Effector memory CD8-positive, alpha-beta T cell (primary cell): Measurements from ENCODE around the gene YBX2.

Experiments used
- ATAC-seq: fragments of 150-1000 bp; cut with Tn5 transposase; replicated peaks from 2 replicates; pipeline ENCODE4 v1.10.0; 2021; ENCODE audit warnings: mild to moderate bottlenecking, moderate library complexity
- DNase-seq, 3 experiments: peaks; one replicate each; pipeline ENCODE4 v3.0.0; 2021
- H3K27ac Mint-ChIP-seq, 2 donors: one replicate each; pipeline ENCODE4 v1.8.0; 2022; ENCODE audit warnings: mild to moderate bottlenecking in 2 of 2, mixed read lengths in 2 of 2, moderate library complexity in 2 of 2
- H3K27me3 Mint-ChIP-seq, 2 donors: one replicate each; pipeline ENCODE4 v1.8.0; 2022; ENCODE audit warnings: mixed read lengths in 2 of 2
- H3K36me3 Mint-ChIP-seq: one replicate; pipeline ENCODE4 v1.8.0; 2022; ENCODE audit warnings: mild to moderate bottlenecking, moderate library complexity, mixed read lengths; ENCODE audit not compliant: insufficient read depth
- H3K4me1 Mint-ChIP-seq, 2 donors: one replicate each; pipeline ENCODE4 v1.8.0; 2022; ENCODE audit warnings: low read depth in 2 of 2, mixed read lengths in 2 of 2
- H3K4me3 Mint-ChIP-seq, 2 donors: one replicate each; pipeline ENCODE4 v1.8.0; 2022; ENCODE audit warnings: mild to moderate bottlenecking in 2 of 2, mixed read lengths in 2 of 2, moderate library complexity in 2 of 2
- H3K9me3 Mint-ChIP-seq, 2 donors: one replicate each; pipeline ENCODE4 v1.8.0; 2022; ENCODE audit warnings: mixed read lengths in 2 of 2

The YBX2 gene

DNA sequence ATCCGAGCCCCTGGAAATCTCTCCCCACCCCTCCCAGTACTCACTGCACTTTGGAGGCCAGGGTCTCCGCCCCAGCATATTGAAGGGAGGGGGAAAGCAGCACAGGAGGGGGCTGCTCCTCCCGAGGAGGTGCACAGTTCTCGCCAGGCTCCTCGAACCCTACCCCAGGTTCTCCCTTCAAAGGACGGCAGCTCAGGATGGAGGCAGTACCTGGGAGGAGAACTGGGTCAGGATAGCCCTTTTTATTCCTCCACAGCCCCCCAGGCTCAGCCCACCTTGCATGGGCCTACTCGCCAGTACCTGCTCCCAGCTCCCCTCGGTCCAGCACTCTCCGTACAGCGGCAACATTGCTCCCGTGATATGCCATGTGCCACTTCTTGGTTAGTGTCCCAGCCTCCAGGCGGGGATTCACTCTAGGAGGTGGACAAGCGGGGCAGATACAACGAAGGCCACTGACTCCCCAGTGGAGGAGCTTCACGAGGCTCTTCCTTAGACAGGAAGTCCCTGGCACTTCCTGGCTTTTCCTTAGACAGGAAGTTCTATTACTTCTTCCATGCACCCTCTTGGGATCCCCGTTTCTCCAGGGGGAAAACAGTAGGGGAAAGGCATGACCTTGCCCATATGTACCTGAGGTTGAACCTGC, 22.8 kb upstream of the YBX2 start:
- Mint-ChIP-seq H3K27ac (peak overlapping the region in 1 of 2 donors; percentile 85), H3K4me3 (peak overlapping the region in 1 of 2 donors; percentile 65), H3K4me1 (peaks cover 26 to 34% of the 10 kb centered on the region in 2 donors), H3K9me3 (no peaks in the 10 kb centered on the region), H3K36me3 (peaks cover 55% of the 10 kb centered on the region), H3K27me3 (no peaks in the 10 kb centered on the region)
- ATAC-seq: no peak
- DNase-seq: no peak

- Mint-ChIP-seq H3K4me1 (peaks cover 37 to 43% of the 10 kb centered on the region in 2 donors), H3K36me3 (peaks cover 60% of the 10 kb centered on the region), H3K4me3 (peak overlapping the region; percentile 90 to 93), H3K27me3 (no peaks in the 10 kb centered on the region), H3K27ac (peak overlapping the region; percentile 96), H3K9me3 (no peaks in the 10 kb centered on the region)
- DNase-seq: no peak
- no peak for ATAC-seq
Measured at GRCh38 chr17:7315570-7316235, 21.3 kb upstream of the YBX2 start.

DNA sequence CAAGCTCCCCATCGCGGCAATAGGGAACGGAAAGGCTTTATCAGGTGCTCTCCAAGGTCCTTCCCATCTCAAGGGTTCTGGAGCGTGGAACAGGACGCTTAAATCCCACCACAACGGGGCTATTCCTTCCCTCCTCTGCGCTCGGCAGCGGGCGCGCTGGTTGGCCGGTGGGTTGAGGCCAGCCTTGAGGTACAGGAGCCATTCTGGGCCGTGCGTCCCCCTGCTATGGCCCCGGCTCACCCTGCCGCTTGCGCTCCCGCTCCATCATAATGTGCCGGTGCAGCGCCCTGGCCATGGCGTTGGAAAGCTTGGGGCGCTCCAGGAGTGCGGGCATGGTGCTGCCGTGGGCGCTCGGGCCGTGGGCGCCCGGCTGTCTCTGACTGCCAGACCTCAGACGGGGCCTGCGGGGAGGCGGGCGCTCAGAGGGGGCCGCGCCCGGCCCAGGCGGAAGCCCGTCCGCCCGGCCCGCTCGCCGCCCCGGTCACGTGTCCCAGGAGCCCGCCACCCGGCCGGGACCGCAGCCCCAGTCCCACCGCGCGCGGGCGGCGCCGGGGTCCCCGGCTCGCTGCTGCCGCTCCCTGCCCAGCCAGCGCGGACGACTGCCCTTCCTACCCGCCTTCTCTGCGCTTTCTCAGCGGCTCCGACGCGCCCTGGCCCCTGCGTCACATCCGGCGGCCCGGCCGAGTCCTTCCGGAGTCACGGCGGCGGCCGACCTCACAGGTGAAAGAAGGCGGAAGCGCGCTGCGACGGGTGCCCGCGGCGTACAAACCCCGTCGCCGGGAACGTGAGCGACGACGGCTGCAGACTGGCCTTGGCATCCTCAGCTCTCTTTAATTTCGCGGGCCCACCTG, 20.5 kb upstream of the YBX2 start, which contains the start of gene GPS2:
TSS of gene GPS2 (minus strand) at position 642 of the 851 bp plus-strand sequence. CDS start at position 334, 308 bp downstream.
- no peaks in the 10 kb centered on the region for H3K27me3 Mint-ChIP-seq
- peaks cover 62% of the 10 kb centered on the region for H3K36me3 Mint-ChIP-seq
- H3K9me3 Mint-ChIP-seq: no peaks in the 10 kb centered on the region
- H3K4me3 Mint-ChIP-seq: peak within 1 kb of the TSS; percentile 90 to 93
- peak within 1 kb of the TSS; percentile 96 for H3K27ac Mint-ChIP-seq
- DNase-seq: peak; percentile 93 to 95 (median 93)
- H3K4me1 Mint-ChIP-seq: peaks cover 44 to 51% of the 10 kb centered on the region in 2 donors
- peak; percentile 91 for ATAC-seq

- Mint-ChIP-seq H3K4me3 (peak overlapping the region; percentile 90 to 93), H3K4me1 (peaks cover 51 to 59% of the 10 kb centered on the region in 2 donors), H3K36me3 (peaks cover 70% of the 10 kb centered on the region), H3K9me3 (no peaks in the 10 kb centered on the region), H3K27ac (peak overlapping the region; percentile 96), H3K27me3 (no peaks in the 10 kb centered on the region)
- no peak for ATAC-seq
- DNase-seq: no peak
Measured at GRCh38 chr17:7313890-7314718, 19.7 kb upstream of the YBX2 start.

DNA sequence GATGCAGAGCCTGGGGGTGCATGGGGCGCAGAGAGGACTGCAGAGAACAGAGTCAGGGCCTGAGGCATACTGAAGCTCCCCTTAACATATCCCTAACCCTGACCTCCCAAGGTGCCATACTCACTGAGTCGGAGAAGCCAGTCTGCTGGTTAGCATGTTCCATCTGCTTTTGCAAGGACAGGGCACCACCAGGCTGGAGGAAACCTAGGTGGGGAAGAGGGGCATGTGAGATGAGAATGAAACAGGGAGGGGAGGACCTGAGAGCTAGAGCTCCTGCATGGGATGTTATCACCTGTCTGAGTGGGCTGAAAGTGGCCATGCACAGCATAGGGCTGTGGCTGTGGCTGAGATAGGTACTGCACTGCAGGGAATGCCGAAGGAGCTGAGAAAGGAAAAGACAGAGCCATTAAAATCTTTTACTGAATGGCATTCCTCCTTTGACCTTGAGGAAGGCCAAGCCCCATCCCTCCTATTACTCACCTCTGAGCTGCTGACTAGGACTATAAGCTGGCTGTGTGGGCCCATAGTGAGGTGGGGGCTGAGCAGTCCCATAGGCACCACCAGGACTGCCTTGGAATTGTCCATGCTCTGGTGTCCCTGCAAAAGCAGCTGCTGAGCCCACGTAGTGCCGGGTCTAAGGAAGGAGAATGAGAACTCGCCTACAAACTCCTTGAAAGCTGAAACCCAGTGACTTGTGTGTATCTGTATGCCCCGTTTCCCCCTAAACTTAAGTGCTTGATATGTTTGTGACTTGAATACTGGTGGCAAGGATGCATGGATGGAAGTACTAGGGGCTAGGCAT, 18.9 kb upstream of the YBX2 start:
- H3K4me1 Mint-ChIP-seq: peaks cover 57 to 65% of the 10 kb centered on the region in 2 donors
- H3K27me3 Mint-ChIP-seq: no peaks in the 10 kb centered on the region
- peak overlapping the region; percentile 33 to 90 for H3K4me3 Mint-ChIP-seq
- H3K27ac Mint-ChIP-seq: peak overlapping the region; percentile 96
- no peaks in the 10 kb centered on the region for H3K9me3 Mint-ChIP-seq
- peaks cover 78% of the 10 kb centered on the region for H3K36me3 Mint-ChIP-seq
- ATAC-seq: no peak
- DNase-seq: no peak

DNA sequence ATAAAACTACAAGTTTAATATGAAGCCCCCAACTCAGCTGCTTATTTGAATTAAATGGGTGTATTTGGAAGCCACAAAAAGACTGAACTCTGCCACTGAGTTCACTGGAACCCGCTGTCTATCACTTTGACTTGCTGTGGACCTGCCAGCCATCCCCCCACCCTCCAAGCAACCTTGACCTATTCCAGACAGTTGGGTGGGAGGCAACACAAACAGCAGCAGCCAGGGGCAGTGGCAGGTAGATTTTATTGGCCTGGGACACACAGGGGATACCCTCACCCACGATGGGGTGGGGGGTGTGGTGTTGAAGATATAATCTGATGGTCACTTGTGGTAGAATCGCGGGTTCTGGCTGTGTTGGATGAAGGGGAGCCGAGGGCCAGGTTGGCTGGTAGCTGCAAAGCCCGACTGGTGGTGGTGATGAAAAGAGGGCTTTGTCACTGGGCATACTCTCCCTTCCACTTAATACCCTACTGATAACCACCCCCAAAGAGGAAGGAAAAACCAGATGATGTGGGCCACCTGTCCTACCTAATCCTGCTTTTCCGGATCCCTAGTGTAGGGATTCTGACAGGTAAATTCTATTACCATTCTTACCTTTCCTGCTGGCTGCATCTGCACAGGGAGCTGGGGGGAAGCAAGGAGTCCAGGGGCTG, 18.1 kb upstream of the YBX2 start:
- Mint-ChIP-seq H3K4me1 (peaks cover 57 to 65% of the 10 kb centered on the region in 2 donors), H3K4me3 (peak overlapping the region; percentile 13 to 90), H3K36me3 (peaks cover 81% of the 10 kb centered on the region), H3K9me3 (no peaks in the 10 kb centered on the region), H3K27ac (peak overlapping the region; percentile 96), H3K27me3 (no peaks in the 10 kb centered on the region)
- ATAC-seq (no peak), DNase-seq (no peak)

GRCh38 chr17:7311110-7311705, 16.8 kb upstream of the YBX2 start:
- no peaks in the 10 kb centered on the region for H3K27me3 Mint-ChIP-seq
- H3K9me3 Mint-ChIP-seq: no peaks in the 10 kb centered on the region
- no peak for ATAC-seq
- peaks cover 61 to 62% of the 10 kb centered on the region in 2 donors for H3K4me1 Mint-ChIP-seq
- peaks cover 89% of the 10 kb centered on the region for H3K36me3 Mint-ChIP-seq
- no peak for DNase-seq
- peak overlapping the region; percentile 92 to 99 for H3K27ac Mint-ChIP-seq
- peak overlapping the region; percentile 82 to 90 for H3K4me3 Mint-ChIP-seq

DNA sequence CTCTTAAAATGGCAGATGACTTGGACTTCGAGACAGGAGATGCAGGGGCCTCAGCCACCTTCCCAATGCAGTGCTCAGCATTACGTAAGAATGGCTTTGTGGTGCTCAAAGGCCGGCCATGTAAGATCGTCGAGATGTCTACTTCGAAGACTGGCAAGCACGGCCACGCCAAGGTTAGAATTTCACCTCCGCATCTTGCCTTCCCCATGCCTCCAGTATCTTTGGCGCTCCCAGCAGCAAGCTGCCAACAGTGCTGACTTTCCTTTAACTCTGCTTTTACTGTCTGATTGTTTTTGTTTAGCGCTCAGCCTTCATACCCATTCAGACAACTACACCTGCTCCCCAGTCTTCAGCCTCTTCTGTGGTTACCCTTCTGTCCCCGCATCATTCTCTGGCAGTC, 15.2 kb upstream of the YBX2 start:
- H3K4me1 Mint-ChIP-seq: peaks cover 53 to 55% of the 10 kb centered on the region in 2 donors

GRCh38 chr17:7308625-7309433, 14.4 kb upstream of the YBX2 start:
- H3K9me3 Mint-ChIP-seq: no peaks in the 10 kb centered on the region
- H3K36me3 Mint-ChIP-seq: peaks cover 70% of the 10 kb centered on the region
- peaks cover 45 to 49% of the 10 kb centered on the region in 2 donors for H3K4me1 Mint-ChIP-seq
- H3K27ac Mint-ChIP-seq: peak overlapping the region; percentile 92 to 99
- no peaks in the 10 kb centered on the region for H3K27me3 Mint-ChIP-seq
- DNase-seq: peak; percentile 82 to 85 (median 83)
- peak; percentile 40 for ATAC-seq
- peak overlapping the region; percentile 82 to 90 for H3K4me3 Mint-ChIP-seq

More for the DNA sequence above, 15.2 kb upstream of the YBX2 start:
- DNase-seq (no peak), ATAC-seq (no peak)
- H3K36me3 Mint-ChIP-seq: peaks cover 78% of the 10 kb centered on the region
- H3K27me3 Mint-ChIP-seq: no peaks in the 10 kb centered on the region
- peak overlapping the region; percentile 92 to 99 for H3K27ac Mint-ChIP-seq
- no peaks in the 10 kb centered on the region for H3K9me3 Mint-ChIP-seq
- H3K4me3 Mint-ChIP-seq: peak overlapping the region; percentile 82 to 90

DNA sequence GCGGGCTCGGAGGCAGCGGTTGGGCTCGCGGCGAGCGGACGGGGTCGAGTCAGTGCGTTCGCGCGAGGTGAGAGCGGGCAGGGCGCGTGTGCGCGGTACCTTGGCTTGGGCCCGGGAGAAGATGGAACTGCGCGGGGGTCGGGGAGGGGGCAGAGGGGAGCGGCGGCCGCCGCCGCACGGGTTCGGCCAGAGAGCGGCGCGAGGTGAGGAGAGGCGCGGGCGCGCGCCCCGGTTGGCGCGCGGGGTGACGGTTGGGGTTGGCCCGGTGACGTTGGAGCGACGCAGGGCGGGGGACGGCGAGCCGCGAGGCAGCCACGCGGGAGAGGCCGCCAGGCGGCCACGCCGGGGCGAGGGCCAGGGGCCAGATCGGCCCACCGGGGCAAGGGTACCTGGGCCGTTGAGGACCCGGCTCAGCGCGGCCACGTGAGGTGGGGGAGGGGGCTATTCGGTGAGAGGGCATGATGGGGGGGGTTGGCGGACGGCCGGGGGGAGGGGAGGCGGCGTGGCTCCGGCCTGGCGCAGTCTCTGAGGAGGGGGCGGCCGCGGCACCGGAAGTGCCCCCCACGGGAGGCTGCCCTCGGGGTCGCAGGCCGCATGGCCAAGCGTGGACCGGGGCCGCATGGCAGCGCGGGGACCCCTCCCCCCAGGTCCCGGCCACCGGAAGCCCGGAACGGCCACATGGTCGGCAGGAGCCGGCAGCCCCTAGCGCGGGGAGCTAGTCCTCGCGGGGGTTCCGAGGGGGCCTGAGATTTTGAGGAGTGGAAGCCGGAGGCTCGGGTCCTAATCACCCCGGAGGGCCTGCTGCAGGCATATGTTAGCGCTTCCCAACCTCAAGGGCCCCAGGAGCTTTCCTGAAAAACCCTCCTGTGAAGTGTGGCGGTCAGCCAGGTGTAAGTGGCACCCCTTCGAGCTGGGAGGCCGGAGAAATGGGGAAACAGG, 13.5 kb upstream of the YBX2 start:
- peak; percentile 36 to 57 (median 53) for DNase-seq
- peaks cover 62% of the 10 kb centered on the region for H3K36me3 Mint-ChIP-seq
- peaks cover 38 to 41% of the 10 kb centered on the region in 2 donors for H3K4me1 Mint-ChIP-seq

More for the DNA sequence above, 13.5 kb upstream of the YBX2 start:
- H3K27ac Mint-ChIP-seq: peak overlapping the region; percentile 92 to 99
- no peaks in the 10 kb centered on the region for H3K27me3 Mint-ChIP-seq
- H3K9me3 Mint-ChIP-seq: no peaks in the 10 kb centered on the region
- peak; percentile 9 for ATAC-seq
- H3K4me3 Mint-ChIP-seq: peak overlapping the region; percentile 82 to 90
